Measurements from ENCODE around the gene CCM2.

DNA sequence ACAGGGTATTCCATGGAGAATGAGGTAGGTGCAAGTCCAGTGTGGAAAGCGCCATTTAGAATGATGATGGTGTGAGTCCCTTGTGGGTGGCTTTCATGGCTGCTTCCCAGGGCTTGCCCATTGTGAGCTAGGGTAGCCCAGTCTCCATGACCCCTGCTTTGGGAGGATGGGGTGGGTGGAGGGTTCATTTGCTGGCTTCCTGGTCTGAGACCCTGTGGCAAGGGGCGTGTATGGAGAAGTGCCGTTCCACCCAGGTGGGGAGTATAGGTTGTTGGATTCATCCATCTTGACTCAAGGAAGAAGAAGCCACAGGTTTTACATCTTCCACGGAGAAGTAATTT is 27.7 kb downstream of the CCM2 start:
- TF ChIP-seq CTCF (IDR thresholded peaks at IDR 0.05) (no peak), POLR2A (IDR thresholded peaks at IDR 0.05) (no peak)

Data from prostate gland (tissue), 2 donors.